HCT116 (cell line): ENCODE measurements around the gene COL23A1. TPM values are rescaled to one million over a fixed set of nuclear protein-coding genes. Genes with fewer than 3 reads are reported as not detected.

Source experiments
- ATAC-seq: fragments of 200-7000 bp; cut with Tn5 transposase; 2 replicates; pipeline ENCODE4 v1.9.1; 2020; ENCODE audit warnings: mild to moderate bottlenecking, moderate library complexity
- BruUV-seq: library from RNA; stranded (reverse); fragments of 400-500 nt; replicated peaks from 2 replicates; lab custom pipeline; 2021; lab: Mats Ljungman, UMichigan
- CTCF ChIA-PET: fragments of 300-600 bp; sonication (Branson Sonifier 250); formaldehyde crosslinking; loops from one replicate; lab custom pipeline; 2021; ENCODE audit warnings: antibody characterized with exemption; lab: Charles Lee
- POLR2A ChIA-PET: fragments of 300-600, 350-600 bp; sonication (Branson Sonifier 250); formaldehyde crosslinking; loops from one replicate; lab custom pipeline; 2021; ENCODE audit warnings: antibody characterized with exemption; lab: Charles Lee
- RAD21 ChIA-PET, 2 experiments: fragments of 300-600 bp; sonication (Branson Sonifier 250); formaldehyde crosslinking; loops; one replicate each; lab custom pipeline; 2023; ENCODE audit warnings: low total read pairs in 2 of 2; ENCODE audit not compliant: uncharacterized antibody in 2 of 2, unreplicated experiment in 2 of 2, low non-redundant PET in 1 of 2; lab: Charles Lee
- DNase-seq: peaks from one replicate; pipeline ENCODE4 v3.0.0-alpha.2; 2010; ENCODE audit warnings: low read depth, low spot score
- H2AFZ ChIP-seq: fragments of 200-600 bp; shearing (Covaris generic), sonication (generic); 2 replicates; pipeline ENCODE4 v1.6.1; 2017; ENCODE audit warnings: low read depth, mixed run types, mixed read lengths, antibody characterized with exemption, low read length; ENCODE audit not compliant: poor library complexity, severe bottlenecking
- H3K27ac ChIP-seq: 2 replicates; pipeline ENCODE4 v1.5.1; 2012; ENCODE audit warnings: low read depth, low read length
- H3K27me3 ChIP-seq: fragments of 200-600 bp; sonication (generic); 2 replicates; pipeline ENCODE4 v1.6.1; 2016; ENCODE audit warnings: mixed run types, low read length, mixed read lengths; ENCODE audit not compliant: insufficient read depth
- H3K36me3 ChIP-seq, 2 experiments: fragments of 200-500 bp in 1 of 2; fragments of 200-600 bp in 1 of 2; sonication (Bioruptor generic) in 1 of 2; sonication (generic) in 1 of 2; 2 replicates each; pipeline versions ENCODE4 v1.5.1 to v1.6.1; 2014 to 2016; ENCODE audit warnings: low read length in 2 of 2, inconsistent platforms in 1 of 2, mixed read lengths in 1 of 2, mixed run types in 1 of 2; ENCODE audit not compliant: insufficient read depth in 2 of 2, control insufficient read depth in 1 of 2
- H3K4me1 ChIP-seq, 2 experiments: fragments of 200-600 bp in 1 of 2; sonication (generic) in 1 of 2; 2 replicates each; pipeline versions ENCODE4 v1.5.1 to v1.6.1; 2012 to 2017; ENCODE audit warnings: low read length in 2 of 2, inconsistent platforms in 1 of 2, mild to moderate bottlenecking in 1 of 2, mixed read lengths in 1 of 2, mixed run types in 1 of 2, moderate library complexity in 1 of 2; ENCODE audit not compliant: insufficient read depth in 2 of 2, control insufficient read depth in 1 of 2
- H3K4me2 ChIP-seq: fragments of 200-600 bp; sonication (generic); 2 replicates; pipeline ENCODE4 v1.6.1; 2017; ENCODE audit warnings: mixed run types, low read length, mixed read lengths
- H3K4me3 ChIP-seq, 2 experiments: fragments of 200-600 bp in 1 of 2; sonication (generic) in 1 of 2; replicated peaks in 1 of 2; 2 replicates each; pipeline ENCODE4 v1.5.1; 2011 to 2016; ENCODE audit warnings: low read length in 2 of 2, control low read depth in 1 of 2, low read depth in 1 of 2, mild to moderate bottlenecking in 1 of 2, mixed read lengths in 1 of 2, mixed run types in 1 of 2
- H3K79me2 ChIP-seq: fragments of 200-600 bp; sonication (generic); 2 replicates; pipeline ENCODE4 v1.6.1; 2017; ENCODE audit warnings: mild to moderate bottlenecking, mixed run types, low read length, moderate library complexity, mixed read lengths; ENCODE audit not compliant: insufficient read depth
- H3K9ac ChIP-seq: fragments of 200-600 bp; sonication (generic); 2 replicates; pipeline ENCODE4 v1.6.1; 2016; ENCODE audit warnings: low read length, mixed read lengths
- H3K9me2 ChIP-seq: fragments of 200-600 bp; sonication (generic), shearing (Covaris generic); 2 replicates; pipeline ENCODE4 v1.6.1; 2017; ENCODE audit warnings: mixed run types, mild to moderate bottlenecking, moderate library complexity; ENCODE audit not compliant: insufficient read depth
- H3K9me3 ChIP-seq, 2 experiments: fragments of 200-500 bp in 1 of 2; fragments of 200-600 bp in 1 of 2; sonication (Bioruptor generic) in 1 of 2; sonication (generic) in 1 of 2; 2 replicates each; pipeline ENCODE4 v1.6.1; 2014 to 2017; ENCODE audit warnings: low read length in 2 of 2, mixed read lengths in 2 of 2, inconsistent platforms in 1 of 2, low read depth in 1 of 2, mild to moderate bottlenecking in 1 of 2, mixed run types in 1 of 2, moderate library complexity in 1 of 2; ENCODE audit not compliant: control insufficient read depth in 1 of 2, insufficient read depth in 1 of 2
- H4K20me1 ChIP-seq: fragments of 200-600 bp; sonication (generic), shearing (Covaris generic); 2 replicates; pipeline ENCODE4 v1.6.1; 2017; ENCODE audit warnings: mixed run types, mild to moderate bottlenecking, moderate library complexity; ENCODE audit not compliant: insufficient read depth
- CBX3 ChIP-seq: IDR thresholded peaks from 2 replicates; pipeline ENCODE4 v1.6.1; 2012; ENCODE audit warnings: low read depth
- ELF1 ChIP-seq: IDR thresholded peaks from 2 replicates; pipeline ENCODE4 v1.6.1; 2012; ENCODE audit warnings: low read depth, borderline replicate concordance
- EZH2phosphoT487 ChIP-seq: fragments of 200-600 bp; IDR thresholded peaks from 2 replicates; pipeline ENCODE4 v1.6.1; 2018; ENCODE audit warnings: antibody characterized with exemption, borderline replicate concordance
- POLR2A ChIP-seq: IDR thresholded peaks from 2 replicates; pipeline ENCODE4 v1.7.0; 2011; ENCODE audit warnings: borderline replicate concordance; ENCODE audit not compliant: insufficient read depth, insufficient read length; ENCODE audit errors: extremely low read depth
- POLR2AphosphoS5 ChIP-seq: IDR thresholded peaks from 2 replicates; pipeline ENCODE4 v1.6.1; 2011; ENCODE audit warnings: mild to moderate bottlenecking, low read depth, low read length, moderate library complexity
- TCF7L2 ChIP-seq: IDR thresholded peaks from 2 replicates; pipeline ENCODE4 v1.7.0; 2011; ENCODE audit warnings: borderline replicate concordance, inconsistent platforms; ENCODE audit not compliant: insufficient read depth, insufficient read length; ENCODE audit errors: extremely low read depth
- YY1 ChIP-seq: IDR thresholded peaks from 2 replicates; pipeline ENCODE4 v1.6.1; 2011; ENCODE audit warnings: low read length, low read depth, moderate library complexity, mild to moderate bottlenecking; ENCODE audit not compliant: insufficient replicate concordance; ENCODE audit errors: extremely low read depth
- ZFX ChIP-seq: fragments of 450-650 bp; IDR thresholded peaks from 2 replicates; pipeline ENCODE4 v1.6.1; 2017
- ZNF274 ChIP-seq: fragments of 200-500 bp; sonication (Bioruptor generic); IDR thresholded peaks from 2 replicates; pipeline ENCODE4 v1.6.1; 2014; ENCODE audit warnings: mild to moderate bottlenecking, low read depth, low read length, inconsistent platforms
- intact Hi-C: fragments of 100-400 bp; cut with micrococcal nuclease; formaldehyde crosslinking; loops from 2 replicates; pipeline ENCODE4 v1.10.0; 2022
- total RNA-seq: library from RNA; stranded (reverse); gene quantifications from one replicate; pipeline ENCODE4 v1.2.1, GENCODE V29; 2021; ENCODE audit not compliant: unreplicated experiment
- TF ChIP-seq, protein P1 (sequence below): IDR thresholded peaks from 2 replicates; pipeline ENCODE4 v1.6.1; 2012; ENCODE audit warnings: low read depth
- TF ChIP-seq, protein P2 (sequence below): IDR thresholded peaks from 2 replicates; pipeline ENCODE4 v1.6.1; 2011; ENCODE audit warnings: mild to moderate bottlenecking, low read length, moderate library complexity; ENCODE audit not compliant: insufficient replicate concordance; ENCODE audit errors: extremely low read depth

Gene COL23A1
- total RNA-seq, 1 experiment from 2014 or later: not detected

DNA sequence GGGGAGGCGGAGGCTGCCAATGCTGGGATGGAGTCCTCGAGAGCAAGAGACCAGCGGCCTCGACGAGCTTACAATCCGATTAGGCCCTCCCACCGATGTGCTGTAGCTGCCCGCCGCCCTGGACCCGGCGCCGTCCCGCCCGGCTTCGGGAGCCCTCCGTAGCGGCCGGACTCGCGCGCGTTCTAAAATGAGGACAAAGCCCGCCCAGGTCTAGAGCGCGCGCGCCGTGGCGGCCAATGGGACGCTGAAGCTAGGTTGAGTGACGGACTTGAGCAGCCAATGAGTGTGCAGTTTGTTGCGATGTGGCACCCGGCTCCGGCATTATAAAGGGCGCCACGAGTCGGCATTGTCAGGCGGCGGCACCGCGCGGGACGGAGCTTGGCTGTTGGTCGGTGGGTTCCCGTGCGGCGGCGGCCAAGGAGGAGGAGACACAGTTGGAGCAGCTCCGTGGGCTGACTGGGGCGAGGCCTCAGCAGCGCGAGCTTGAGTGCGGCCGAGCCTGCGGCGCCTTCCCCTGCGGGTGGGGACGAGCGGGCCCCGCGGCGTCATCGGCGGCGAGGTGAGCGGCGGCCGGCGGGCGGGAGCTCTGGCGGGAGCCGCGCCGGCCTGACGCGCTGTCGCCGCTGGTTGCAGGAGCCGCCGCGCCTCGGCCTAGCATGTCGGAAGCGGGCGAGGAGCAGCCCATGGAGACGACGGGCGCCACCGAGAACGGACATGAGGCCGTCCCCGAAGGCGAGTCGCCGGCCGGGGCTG lies 385.8 kb downstream of the COL23A1 start, which contains the start of gene HNRNPAB:
TSS of gene HNRNPAB (plus strand) at position 352 of the 753 bp plus-strand sequence. CDS start at position 657, 305 bp downstream.
- H3K4me2 ChIP-seq: peak within 1 kb of the TSS; percentile 94
- peaks cover 27 to 41% of the 10 kb centered on the region in 2 experiments for H3K36me3 ChIP-seq
- H3K9me3 ChIP-seq: no peaks in the 10 kb centered on the region
- DNase-seq (peak; percentile 92), ATAC-seq (peak; percentile 84)
- H4K20me1 ChIP-seq: peaks cover 41% of the 10 kb centered on the region
- intact Hi-C loops: no loop called here
- H3K9ac ChIP-seq: peak within 1 kb of the TSS; percentile 97
- ChIA-PET POLR2A (interaction anchor here (0.5 to 1.5 kb wide), 11 partner anchors 9 to 1419 kb away, joined by 3 to 6 read pairs (median 4); partner anchors contain the start of genes HNRNPH1, NHP2 and RUFY1), RAD21 (no interaction called here), CTCF (interaction anchor here (1.0 to 1.5 kb wide), 3 partner anchors 9 to 129 kb away, joined by 3 to 6 read pairs (median 6); no protein-coding TSS in a partner anchor)
- no peak within 1 kb of the TSS for H2AFZ ChIP-seq
- no TSS peak for BruUV-seq
- peak; percentile 100 for TF ChIP-seq POLR2AphosphoS5
- TF ChIP-seq, protein P1, sequence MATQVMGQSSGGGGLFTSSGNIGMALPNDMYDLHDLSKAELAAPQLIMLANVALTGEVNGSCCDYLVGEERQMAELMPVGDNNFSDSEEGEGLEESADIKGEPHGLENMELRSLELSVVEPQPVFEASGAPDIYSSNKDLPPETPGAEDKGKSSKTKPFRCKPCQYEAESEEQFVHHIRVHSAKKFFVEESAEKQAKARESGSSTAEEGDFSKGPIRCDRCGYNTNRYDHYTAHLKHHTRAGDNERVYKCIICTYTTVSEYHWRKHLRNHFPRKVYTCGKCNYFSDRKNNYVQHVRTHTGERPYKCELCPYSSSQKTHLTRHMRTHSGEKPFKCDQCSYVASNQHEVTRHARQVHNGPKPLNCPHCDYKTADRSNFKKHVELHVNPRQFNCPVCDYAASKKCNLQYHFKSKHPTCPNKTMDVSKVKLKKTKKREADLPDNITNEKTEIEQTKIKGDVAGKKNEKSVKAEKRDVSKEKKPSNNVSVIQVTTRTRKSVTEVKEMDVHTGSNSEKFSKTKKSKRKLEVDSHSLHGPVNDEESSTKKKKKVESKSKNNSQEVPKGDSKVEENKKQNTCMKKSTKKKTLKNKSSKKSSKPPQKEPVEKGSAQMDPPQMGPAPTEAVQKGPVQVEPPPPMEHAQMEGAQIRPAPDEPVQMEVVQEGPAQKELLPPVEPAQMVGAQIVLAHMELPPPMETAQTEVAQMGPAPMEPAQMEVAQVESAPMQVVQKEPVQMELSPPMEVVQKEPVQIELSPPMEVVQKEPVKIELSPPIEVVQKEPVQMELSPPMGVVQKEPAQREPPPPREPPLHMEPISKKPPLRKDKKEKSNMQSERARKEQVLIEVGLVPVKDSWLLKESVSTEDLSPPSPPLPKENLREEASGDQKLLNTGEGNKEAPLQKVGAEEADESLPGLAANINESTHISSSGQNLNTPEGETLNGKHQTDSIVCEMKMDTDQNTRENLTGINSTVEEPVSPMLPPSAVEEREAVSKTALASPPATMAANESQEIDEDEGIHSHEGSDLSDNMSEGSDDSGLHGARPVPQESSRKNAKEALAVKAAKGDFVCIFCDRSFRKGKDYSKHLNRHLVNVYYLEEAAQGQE: no peak
- TF ChIP-seq YY1: peak; percentile 75
- no peak for TF ChIP-seq CBX3
- peak; percentile 84; the same call in 1 of the 2 replicates for TF ChIP-seq ZFX
- peak; percentile 69 for TF ChIP-seq TCF7L2
- TF ChIP-seq, protein P2, sequence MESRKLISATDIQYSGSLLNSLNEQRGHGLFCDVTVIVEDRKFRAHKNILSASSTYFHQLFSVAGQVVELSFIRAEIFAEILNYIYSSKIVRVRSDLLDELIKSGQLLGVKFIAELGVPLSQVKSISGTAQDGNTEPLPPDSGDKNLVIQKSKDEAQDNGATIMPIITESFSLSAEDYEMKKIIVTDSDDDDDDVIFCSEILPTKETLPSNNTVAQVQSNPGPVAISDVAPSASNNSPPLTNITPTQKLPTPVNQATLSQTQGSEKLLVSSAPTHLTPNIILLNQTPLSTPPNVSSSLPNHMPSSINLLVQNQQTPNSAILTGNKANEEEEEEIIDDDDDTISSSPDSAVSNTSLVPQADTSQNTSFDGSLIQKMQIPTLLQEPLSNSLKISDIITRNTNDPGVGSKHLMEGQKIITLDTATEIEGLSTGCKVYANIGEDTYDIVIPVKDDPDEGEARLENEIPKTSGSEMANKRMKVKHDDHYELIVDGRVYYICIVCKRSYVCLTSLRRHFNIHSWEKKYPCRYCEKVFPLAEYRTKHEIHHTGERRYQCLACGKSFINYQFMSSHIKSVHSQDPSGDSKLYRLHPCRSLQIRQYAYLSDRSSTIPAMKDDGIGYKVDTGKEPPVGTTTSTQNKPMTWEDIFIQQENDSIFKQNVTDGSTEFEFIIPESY: peak; percentile 48
- no peak for TF ChIP-seq EZH2phosphoT487
- TF ChIP-seq POLR2A: peak; percentile 99
- no peak for TF ChIP-seq ELF1
- no peak for TF ChIP-seq ZNF274
- peaks cover 57% of the 10 kb centered on the region for H3K79me2 ChIP-seq
- peak within 1 kb of the TSS; percentile 97 for H3K27ac ChIP-seq
- H3K4me1 ChIP-seq: peaks cover 18 to 51% of the 10 kb centered on the region in 2 experiments
- H3K9me2 ChIP-seq: no peaks in the 10 kb centered on the region
- no peaks in the 10 kb centered on the region for H3K27me3 ChIP-seq
- peak within 1 kb of the TSS; percentile 82 to 88 for H3K4me3 ChIP-seq
